H9 (cell line): Measurements from ENCODE around the gene CACNA2D3. TPM values are rescaled to one million over a fixed set of nuclear protein-coding genes. Genes with fewer than 3 reads are reported as not detected.

Experiments
- DNase-seq: peaks from one replicate; pipeline ENCODE4 v3.0.0-alpha.2; 2017
- H2AFZ ChIP-seq: one replicate; pipeline ENCODE4 v1.6.1; 2013; ENCODE audit warnings: mild to moderate bottlenecking, low read length, control low read depth, moderate library complexity
- H2AK5ac ChIP-seq: 2 replicates; pipeline ENCODE4 v1.6.1; 2013; ENCODE audit warnings: low read length, control low read depth, mixed read lengths; ENCODE audit not compliant: insufficient read length
- H2BK120ac ChIP-seq: one replicate; pipeline ENCODE4 v1.6.1; 2013; ENCODE audit warnings: low read depth, mild to moderate bottlenecking, low read length, control low read depth, inconsistent platforms; ENCODE audit not compliant: poor library complexity, severe bottlenecking
- H2BK12ac ChIP-seq: 2 replicates; pipeline ENCODE4 v1.6.1; 2013; ENCODE audit warnings: low read length, control low read depth, mixed read lengths, low read depth; ENCODE audit not compliant: insufficient read length
- H2BK15ac ChIP-seq: 2 replicates; pipeline ENCODE4 v1.6.1; 2013; ENCODE audit warnings: low read depth, low read length, control low read depth
- H2BK20ac ChIP-seq: one replicate; pipeline ENCODE4 v1.6.1; 2013; ENCODE audit warnings: low read depth, mild to moderate bottlenecking, low read length, control low read depth, inconsistent platforms; ENCODE audit not compliant: poor library complexity, severe bottlenecking
- H2BK5ac ChIP-seq: 2 replicates; pipeline ENCODE4 v1.6.1; 2013; ENCODE audit warnings: low read length, control low read depth, mixed read lengths; ENCODE audit not compliant: insufficient read length
- H3K14ac ChIP-seq: 2 replicates; pipeline ENCODE4 v1.6.1; 2013; ENCODE audit warnings: low read length, control low read depth; ENCODE audit not compliant: insufficient read depth
- H3K18ac ChIP-seq: 2 replicates; pipeline ENCODE4 v1.6.1; 2013; ENCODE audit warnings: low read depth, mild to moderate bottlenecking, mixed read lengths, low read length, control low read depth; ENCODE audit not compliant: insufficient read length
- H3K23ac ChIP-seq: 2 replicates; pipeline ENCODE4 v1.6.1; 2013; ENCODE audit warnings: low read length, control low read depth, mixed read lengths, low read depth; ENCODE audit not compliant: insufficient read length
- H3K23me2 ChIP-seq: 2 replicates; pipeline ENCODE4 v1.6.1; 2013; ENCODE audit warnings: low read depth, mild to moderate bottlenecking, mixed read lengths, low read length, control low read depth; ENCODE audit not compliant: insufficient read length, poor library complexity, severe bottlenecking
- H3K27ac ChIP-seq: 2 replicates; pipeline ENCODE4 v1.5.1; 2013; ENCODE audit warnings: low read length, control low read depth, mixed read lengths, low read depth; ENCODE audit not compliant: insufficient read length
- H3K27me3 ChIP-seq: 2 replicates; pipeline ENCODE4 v1.6.1; 2013; ENCODE audit warnings: low read length, control low read depth, inconsistent platforms; ENCODE audit not compliant: insufficient read depth
- H3K4ac ChIP-seq: 2 replicates; pipeline ENCODE4 v1.6.1; 2013; ENCODE audit warnings: low read depth, mild to moderate bottlenecking, control low read depth, inconsistent platforms, low read length, moderate library complexity
- H3K4me1 ChIP-seq: 2 replicates; pipeline ENCODE4 v1.6.1; 2013; ENCODE audit warnings: low read length, control low read depth, inconsistent platforms; ENCODE audit not compliant: insufficient read depth
- H3K4me2 ChIP-seq: 2 replicates; pipeline ENCODE4 v1.6.1; 2013; ENCODE audit warnings: low read length, control low read depth, mixed read lengths; ENCODE audit not compliant: insufficient read length, insufficient read depth
- H3K56ac ChIP-seq: 2 replicates; pipeline ENCODE4 v1.6.1; 2013; ENCODE audit warnings: low read depth, mild to moderate bottlenecking, mixed read lengths, low read length, control low read depth; ENCODE audit not compliant: insufficient read length
- H3K79me1 ChIP-seq: 2 replicates; pipeline ENCODE4 v1.6.1; 2013; ENCODE audit warnings: low read depth, mild to moderate bottlenecking, moderate library complexity, low read length, control low read depth, inconsistent platforms; ENCODE audit not compliant: insufficient read depth, poor library complexity, severe bottlenecking
- H3K79me2 ChIP-seq: 2 replicates; pipeline ENCODE4 v1.6.1; 2013; ENCODE audit warnings: low read length, control low read depth, inconsistent platforms; ENCODE audit not compliant: insufficient read depth
- H3K9ac ChIP-seq: 2 replicates; pipeline ENCODE4 v1.6.1; 2013; ENCODE audit warnings: low read length, control low read depth, mixed read lengths; ENCODE audit not compliant: insufficient read length; ENCODE audit errors: extremely low read depth
- H3K9me3 ChIP-seq: one replicate; pipeline ENCODE4 v1.6.1; 2013; ENCODE audit warnings: low read depth, low read length, inconsistent platforms; ENCODE audit not compliant: control insufficient read depth
- H3T11ph ChIP-seq: one replicate; pipeline ENCODE4 v1.6.1; 2013; ENCODE audit warnings: mild to moderate bottlenecking, low read length, control low read depth, inconsistent platforms
- H4K20me1 ChIP-seq: one replicate; pipeline ENCODE4 v1.6.1; 2013; ENCODE audit not compliant: control insufficient read depth, insufficient read length, insufficient read depth
- H4K5ac ChIP-seq: 2 replicates; pipeline ENCODE4 v1.6.1; 2013; ENCODE audit warnings: low read depth, mild to moderate bottlenecking, mixed read lengths, low read length, control low read depth; ENCODE audit not compliant: insufficient read length
- H4K8ac ChIP-seq: replicated peaks from 2 replicates; pipeline ENCODE4 v1.6.1; 2013; ENCODE audit warnings: low read length, control low read depth, mixed read lengths, low read depth; ENCODE audit not compliant: insufficient read length
- H4K91ac ChIP-seq: 2 replicates; pipeline ENCODE4 v1.6.1; 2013; ENCODE audit warnings: low read depth, mild to moderate bottlenecking, moderate library complexity, mixed read lengths, low read length, control low read depth; ENCODE audit not compliant: insufficient read length
- H3K27ac Mint-ChIP-seq, 3 experiments: 2 replicates in 2 of 3; 3 replicates in 1 of 3; pipeline ENCODE4 v1.8.0; 2020 to 2021; ENCODE audit warnings: mixed read lengths in 3 of 3, mild to moderate bottlenecking in 1 of 3, moderate library complexity in 1 of 3
- H3K27me3 Mint-ChIP-seq: 2 replicates; pipeline ENCODE4 v1.8.0; 2021; ENCODE audit warnings: low read depth, mild to moderate bottlenecking, moderate library complexity, mixed read lengths
- H3K36me3 Mint-ChIP-seq, 3 experiments: 2 replicates in 2 of 3; 3 replicates in 1 of 3; pipeline ENCODE4 v1.8.0; 2020 to 2021; ENCODE audit warnings: low read depth in 3 of 3, mixed read lengths in 3 of 3; ENCODE audit not compliant: insufficient read depth in 1 of 3
- H3K4me1 Mint-ChIP-seq, 2 experiments: 2 replicates each; pipeline ENCODE4 v1.8.0; 2020; ENCODE audit warnings: mixed read lengths in 2 of 2
- H3K4me3 Mint-ChIP-seq, 2 experiments: 2 replicates in 1 of 2; 3 replicates in 1 of 2; pipeline ENCODE4 v1.8.0; 2020 to 2021; ENCODE audit warnings: mild to moderate bottlenecking in 2 of 2, mixed read lengths in 2 of 2, moderate library complexity in 1 of 2
- H3K9me3 Mint-ChIP-seq, 2 experiments: 2 replicates in 1 of 2; 3 replicates in 1 of 2; pipeline ENCODE4 v1.8.0; 2020; ENCODE audit warnings: mild to moderate bottlenecking in 2 of 2, mixed read lengths in 2 of 2, moderate library complexity in 1 of 2
- WGBS: extraction: QIAGEN DNeasy Blood & Tissue Kit; methylation state at CpG from one replicate; pipeline ENCODE4 v1.1.7; 2013; ENCODE audit warnings: missing lambda C conversion rate, low lambda C conversion rate, mixed read lengths; ENCODE audit not compliant: insufficient read length; ENCODE audit errors: extremely low coverage; 5-methylcytosine and 5-hydroxymethylcytosine counted together
- total RNA-seq: library from RNA; stranded (reverse); gene quantifications from 2 replicates; pipeline ENCODE4 v1.2.1, GENCODE V29; 2021
- TF ChIP-seq, protein P1 (sequence below): fragments of 200-600 bp; sonication (generic); conservative IDR thresholded peaks from 3 replicates; pipeline ENCODE4 v1.8.0; 2021; ENCODE audit warnings: antibody characterized with exemption, mild to moderate bottlenecking

Gene CACNA2D3
- total RNA-seq, 1 experiment from 2014 or later = 3.2 TPM

DNA sequence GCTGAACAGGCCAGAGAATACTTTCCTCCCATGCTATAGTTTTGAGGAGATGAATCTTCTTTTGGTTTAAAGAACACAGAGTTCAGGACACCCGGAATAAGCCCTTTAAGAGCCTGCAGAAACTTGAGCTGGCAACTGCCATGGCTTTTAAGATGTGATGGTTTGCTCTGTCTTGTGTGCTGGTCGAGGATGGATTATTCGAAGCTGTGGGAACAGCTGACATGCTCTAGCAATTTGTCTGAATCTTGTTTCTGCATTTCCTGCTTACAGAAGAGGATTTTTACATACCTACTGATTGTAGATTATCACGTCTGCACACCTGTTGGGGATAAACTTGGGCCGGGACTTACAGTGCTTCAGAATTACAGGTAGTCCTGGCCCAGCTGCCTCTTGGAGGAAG is 408.6 kb downstream of the CACNA2D3 start:
- H3K4me3 Mint-ChIP-seq = no peak overlapping the region
- no peak overlapping the region for H4K91ac ChIP-seq
- no peaks in the 10 kb centered on the region for H3K79me2 ChIP-seq
- no peaks in the 10 kb centered on the region for H3K23me2 ChIP-seq
- no peak overlapping the region for H2BK120ac ChIP-seq
- TF ChIP-seq, protein P1, sequence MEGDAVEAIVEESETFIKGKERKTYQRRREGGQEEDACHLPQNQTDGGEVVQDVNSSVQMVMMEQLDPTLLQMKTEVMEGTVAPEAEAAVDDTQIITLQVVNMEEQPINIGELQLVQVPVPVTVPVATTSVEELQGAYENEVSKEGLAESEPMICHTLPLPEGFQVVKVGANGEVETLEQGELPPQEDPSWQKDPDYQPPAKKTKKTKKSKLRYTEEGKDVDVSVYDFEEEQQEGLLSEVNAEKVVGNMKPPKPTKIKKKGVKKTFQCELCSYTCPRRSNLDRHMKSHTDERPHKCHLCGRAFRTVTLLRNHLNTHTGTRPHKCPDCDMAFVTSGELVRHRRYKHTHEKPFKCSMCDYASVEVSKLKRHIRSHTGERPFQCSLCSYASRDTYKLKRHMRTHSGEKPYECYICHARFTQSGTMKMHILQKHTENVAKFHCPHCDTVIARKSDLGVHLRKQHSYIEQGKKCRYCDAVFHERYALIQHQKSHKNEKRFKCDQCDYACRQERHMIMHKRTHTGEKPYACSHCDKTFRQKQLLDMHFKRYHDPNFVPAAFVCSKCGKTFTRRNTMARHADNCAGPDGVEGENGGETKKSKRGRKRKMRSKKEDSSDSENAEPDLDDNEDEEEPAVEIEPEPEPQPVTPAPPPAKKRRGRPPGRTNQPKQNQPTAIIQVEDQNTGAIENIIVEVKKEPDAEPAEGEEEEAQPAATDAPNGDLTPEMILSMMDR = no peak
- no peak overlapping the region for H2BK12ac ChIP-seq
- no peak overlapping the region for H2BK5ac ChIP-seq
- DNase-seq = no peak
- no peak overlapping the region for H4K5ac ChIP-seq
- H3K56ac ChIP-seq = no peak overlapping the region
- H2BK20ac ChIP-seq = no peak overlapping the region
- no CpG with 5 or more reads among the region's 5 CpGs for WGBS
- no peak overlapping the region for H3K18ac ChIP-seq
- peaks cover 1% of the 10 kb centered on the region; the same call in 1 of the 2 replicates for H3K27me3 Mint-ChIP-seq
- H3K9me3 ChIP-seq = no peaks in the 10 kb centered on the region
- H3K4ac ChIP-seq = no peak overlapping the region
- H3K79me1 ChIP-seq = no peaks in the 10 kb centered on the region
- H3K9ac ChIP-seq = no peak overlapping the region
- H4K20me1 ChIP-seq = no peaks in the 10 kb centered on the region
- H3K27ac ChIP-seq = no peak overlapping the region
- peaks cover 2 to 7% of the 10 kb centered on the region in 2 experiments; a peak in 4 of 5 replicates for H3K9me3 Mint-ChIP-seq
- no peak overlapping the region for H3T11ph ChIP-seq
- H3K14ac ChIP-seq = no peak overlapping the region
- no peaks in the 10 kb centered on the region for H3K27me3 ChIP-seq
- H3K4me1 Mint-ChIP-seq = peaks cover 5 to 6% of the 10 kb centered on the region in 2 experiments; a peak in 2 of 4 replicates
- H2AFZ ChIP-seq = no peak overlapping the region
- H3K4me2 ChIP-seq = no peak overlapping the region
- H3K36me3 Mint-ChIP-seq = peaks cover 0 to 5% (median 3%) of the 10 kb centered on the region in 3 experiments; a peak in 3 of 7 replicates
- no peak overlapping the region for H4K8ac ChIP-seq
- H3K4me1 ChIP-seq = no peaks in the 10 kb centered on the region
- no peak overlapping the region for H3K23ac ChIP-seq
- H2BK15ac ChIP-seq = no peak overlapping the region
- H3K27ac Mint-ChIP-seq = no peak overlapping the region; a peak in 1 of 7 replicates
- no peak overlapping the region for H2AK5ac ChIP-seq
